Renal pelvis (tissue), 12 donors: Measurements from ENCODE around the gene MOGAT1. TPM values are rescaled to one million over a fixed set of nuclear protein-coding genes. Genes with fewer than 3 reads are reported as not detected.

Experiments used
- DNase-seq: peaks from one replicate; pipeline ENCODE4 v3.0.0-alpha.2; 2013
- long read RNA-seq, 16 experiments: transcript quantifications; one replicate each; lab custom pipeline, GENCODE V29; 2026
- polyA plus RNA-seq, 3 donors: library from polyadenylated mRNA; unstranded; fragments of 120-200 nt; gene quantifications; one replicate each; pipeline ENCODE4 v1.2.1, GENCODE V29; 2013; ENCODE audit not compliant: insufficient read length in 3 of 3

MOGAT1 gene, protein sequence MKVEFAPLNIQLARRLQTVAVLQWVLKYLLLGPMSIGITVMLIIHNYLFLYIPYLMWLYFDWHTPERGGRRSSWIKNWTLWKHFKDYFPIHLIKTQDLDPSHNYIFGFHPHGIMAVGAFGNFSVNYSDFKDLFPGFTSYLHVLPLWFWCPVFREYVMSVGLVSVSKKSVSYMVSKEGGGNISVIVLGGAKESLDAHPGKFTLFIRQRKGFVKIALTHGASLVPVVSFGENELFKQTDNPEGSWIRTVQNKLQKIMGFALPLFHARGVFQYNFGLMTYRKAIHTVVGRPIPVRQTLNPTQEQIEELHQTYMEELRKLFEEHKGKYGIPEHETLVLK
- under 1 TPM in 2 of 3 donors, not detected in 1; 0.10 to 0.17 TPM for polyA plus RNA-seq
- long read RNA-seq, donor 1 = 0 reads
- long read RNA-seq, donor 2 = 0 reads
- long read RNA-seq, donor 3 = 0 reads
- long read RNA-seq, donor 4 = 0 reads
- long read RNA-seq, donor 5 = 0 reads
- long read RNA-seq, donor 6 = 0 reads
- long read RNA-seq, donor 7 = 0 reads
- long read RNA-seq, donor 8 = 0 reads
- long read RNA-seq, donor 9 = 0 reads
- long read RNA-seq, donor 10 = 0 reads
- long read RNA-seq, donor 11 = 0 reads
- long read RNA-seq, donor 12 = 0 reads
- long read RNA-seq, donor 13 = 0 reads
- long read RNA-seq, donor 14 = 0 reads
- long read RNA-seq, donor 15 = 0 reads
- long read RNA-seq, donor 16 = 0 reads

DNA sequence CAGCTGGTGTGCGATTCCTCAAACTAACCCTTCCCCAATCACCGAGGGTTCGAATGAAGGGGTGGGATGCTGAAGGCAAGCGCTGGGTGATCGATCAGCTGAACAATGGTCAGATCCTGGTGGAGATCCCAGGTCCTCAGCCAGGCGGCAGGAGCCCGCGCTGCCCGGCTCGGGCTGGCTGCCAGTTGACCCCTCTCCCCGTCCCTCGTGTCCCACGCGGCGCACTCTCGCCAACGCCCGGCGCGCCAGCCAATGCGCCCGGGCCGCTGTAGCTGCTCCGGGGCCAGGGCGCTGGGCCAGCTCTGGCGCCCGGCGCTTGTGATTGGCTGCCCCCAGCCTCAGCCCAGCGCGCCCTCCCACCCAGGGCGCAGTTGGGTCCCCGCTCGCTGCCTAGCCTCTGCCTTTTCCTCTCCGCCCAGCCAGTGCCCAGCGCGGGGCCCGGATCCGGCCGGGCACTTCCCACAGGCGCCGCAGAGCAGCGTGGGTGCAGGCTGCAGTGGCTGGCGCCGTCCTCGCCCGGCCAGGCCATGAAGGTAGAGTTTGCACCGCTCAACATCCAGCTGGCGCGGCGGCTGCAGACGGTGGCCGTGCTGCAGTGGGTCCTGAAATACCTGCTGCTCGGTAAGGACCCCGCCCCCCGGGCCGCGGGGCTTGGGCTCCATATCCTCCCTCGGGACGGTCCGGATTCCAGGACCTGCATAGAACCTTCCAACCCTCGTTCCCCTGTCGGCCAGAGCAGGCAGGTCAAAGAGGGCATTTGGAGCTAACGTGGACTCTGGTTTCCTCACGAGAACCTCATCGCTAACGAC is at the start of gene MOGAT1:
Gene MOGAT1, plus strand, starts transcription at position 400 of the 809 bp plus-strand sequence. Its CDS starts 128 bp downstream, at position 528.
- peak; percentile 30 for DNase-seq

DNA sequence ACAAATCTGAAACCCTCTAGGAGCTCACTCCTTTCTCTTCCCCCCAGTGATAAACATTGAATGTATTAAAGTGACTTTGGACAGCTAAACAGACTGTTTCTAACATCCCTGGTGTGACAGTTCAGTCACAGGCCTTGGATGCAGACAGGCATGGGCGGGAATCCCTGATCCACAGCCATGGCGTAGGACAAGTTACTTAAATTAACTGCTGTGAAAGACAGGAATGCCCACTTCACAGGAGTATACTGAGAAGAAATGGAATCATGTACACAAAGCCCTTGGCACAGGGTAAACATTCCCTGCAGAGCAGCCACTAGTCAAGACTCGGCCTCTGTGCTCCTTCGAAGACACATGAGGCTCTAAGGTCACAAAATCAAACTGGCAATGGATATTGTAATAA is 49.6 kb upstream of the MOGAT1 start:
- no peak for DNase-seq

DNA sequence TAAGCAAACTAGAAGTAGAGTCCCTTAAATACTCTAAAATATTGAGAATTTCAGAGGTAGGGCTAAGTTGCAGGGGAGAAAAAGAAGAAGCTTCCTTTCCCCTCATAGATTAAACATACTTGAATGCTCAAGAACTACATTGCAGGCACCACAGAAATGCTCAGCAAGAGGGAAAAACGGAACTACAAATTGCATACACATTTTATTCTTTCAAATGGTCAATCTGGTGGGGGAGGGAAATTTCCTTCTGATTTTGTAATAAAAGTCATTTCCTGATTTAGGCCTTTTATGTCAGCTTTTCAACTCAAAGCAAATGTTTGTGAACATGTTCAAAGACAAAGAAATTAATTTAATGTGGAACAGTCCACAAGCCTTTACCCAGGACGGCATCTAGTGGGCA is 48.5 kb upstream of the MOGAT1 start:
- DNase-seq = no peak

DNA sequence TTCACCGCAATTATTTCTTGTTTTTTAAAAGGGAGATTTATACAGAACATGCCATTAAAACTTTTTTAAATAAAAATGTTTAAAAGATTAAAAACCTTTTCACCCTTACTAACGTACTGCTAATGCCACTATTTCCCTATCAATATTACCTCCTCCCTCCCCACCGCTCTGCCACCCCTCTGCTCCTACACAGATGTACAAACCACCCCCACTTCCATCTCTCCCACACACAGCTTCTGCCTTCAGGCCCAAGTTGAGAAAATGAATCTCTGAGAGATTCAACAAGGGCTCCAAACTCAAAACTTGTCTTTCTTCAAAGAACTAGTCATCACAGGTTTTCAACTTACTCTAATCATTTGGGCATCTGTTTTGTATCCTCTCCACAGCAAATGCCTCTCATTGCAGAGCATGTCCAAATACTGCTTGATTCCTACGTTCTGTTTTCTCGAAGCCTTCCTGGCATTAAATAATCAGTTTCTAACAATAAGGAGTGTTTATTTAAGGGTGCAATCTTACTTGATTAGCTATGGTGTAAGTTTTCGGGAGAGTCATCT is 47.6 kb upstream of the MOGAT1 start:
- DNase-seq = no peak

DNA sequence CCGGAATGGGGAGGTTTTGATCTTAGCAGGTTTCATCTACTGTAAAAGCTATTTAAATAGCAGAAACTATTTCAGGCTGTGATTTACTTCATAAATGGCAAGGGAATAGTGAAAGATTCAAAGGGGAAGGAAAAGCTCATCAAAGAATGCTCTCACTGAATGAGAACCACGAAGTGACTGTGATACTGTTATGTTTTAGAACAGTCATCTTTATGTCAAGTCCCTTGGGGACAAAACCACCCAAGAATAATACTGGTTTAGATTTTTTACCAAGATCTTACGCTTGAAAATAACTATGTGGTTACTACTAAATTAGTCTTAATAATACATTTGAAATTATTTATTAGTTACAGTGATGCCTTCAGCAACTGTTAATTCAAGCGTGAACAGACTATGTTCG is 43.7 kb upstream of the MOGAT1 start:
- DNase-seq = no peak

DNA sequence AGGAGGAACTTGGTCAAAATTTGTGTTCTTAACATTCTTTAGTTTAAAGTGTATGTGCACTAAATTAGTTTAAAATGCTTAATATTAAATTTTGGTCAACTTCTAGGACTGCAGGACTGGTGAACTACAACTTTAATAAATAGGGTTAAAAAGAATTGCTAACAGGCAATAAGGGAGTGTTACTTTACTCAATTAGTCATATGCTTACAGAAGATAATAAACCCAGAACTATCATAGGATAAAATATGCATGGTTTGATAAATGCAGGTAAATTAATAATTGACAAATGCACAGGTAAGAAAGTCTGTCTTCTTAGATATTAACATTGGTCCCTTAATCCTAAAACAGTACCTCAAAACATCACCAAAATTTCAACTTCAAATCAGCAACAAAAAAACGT is 36.2 kb upstream of the MOGAT1 start:
- no peak for DNase-seq

DNA sequence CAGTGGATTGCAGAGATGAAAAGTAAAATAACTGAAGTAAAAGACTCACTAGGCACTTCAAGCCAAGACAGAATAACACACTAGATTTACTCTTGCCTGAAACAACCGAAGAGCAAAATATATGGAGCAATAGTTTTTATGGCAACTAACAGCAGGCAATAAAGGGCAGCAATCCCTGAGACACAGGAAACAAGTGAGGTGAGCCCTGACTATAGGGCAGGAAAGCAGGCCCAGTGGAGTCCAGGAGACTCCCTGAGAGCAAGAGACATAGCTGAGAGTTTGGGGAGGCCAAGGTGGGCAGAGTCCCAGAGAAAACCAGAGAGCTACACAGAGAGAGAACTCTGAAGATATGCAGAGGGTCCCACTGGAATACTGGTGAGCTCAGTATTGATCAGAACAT is 34.4 kb upstream of the MOGAT1 start:
- DNase-seq = no peak

DNA sequence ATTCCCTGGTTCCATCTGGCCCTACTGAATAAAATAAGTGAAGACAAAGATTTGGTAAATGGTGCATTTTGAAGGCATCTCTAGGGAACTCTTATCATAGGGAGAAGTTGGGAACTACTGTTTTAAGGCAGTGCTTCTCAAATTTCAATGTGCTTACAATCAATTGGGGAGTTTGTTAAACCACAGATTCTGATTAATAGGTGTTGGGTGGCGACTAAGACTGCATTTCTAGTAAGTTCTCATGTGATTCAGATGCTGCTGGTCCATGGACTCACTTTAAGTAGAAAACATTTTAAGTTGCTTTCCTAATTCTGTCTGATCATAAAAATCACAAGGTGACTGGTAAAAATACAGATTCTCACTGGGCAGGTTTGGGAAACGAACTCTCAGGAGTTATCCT is 30.1 kb upstream of the MOGAT1 start:
- DNase-seq = no peak

DNA sequence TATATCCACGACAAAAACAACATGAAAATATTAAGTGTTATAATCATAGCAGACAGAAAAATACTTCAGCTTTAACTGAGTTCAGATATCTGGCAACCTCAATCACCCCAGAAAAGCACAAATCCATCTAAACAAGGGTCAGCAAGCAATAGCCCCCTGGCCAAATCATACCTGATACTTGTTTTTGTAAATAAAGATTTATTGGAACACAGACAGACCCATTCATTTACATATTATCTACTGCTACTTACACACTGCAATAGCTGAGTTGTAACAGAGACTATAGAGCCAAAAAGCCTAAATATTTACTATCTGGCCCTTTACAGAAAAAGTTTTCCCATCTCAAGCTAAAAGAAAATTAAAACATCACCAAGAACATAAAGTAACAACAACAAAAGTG is 28.3 kb upstream of the MOGAT1 start:
- no peak for DNase-seq

DNA sequence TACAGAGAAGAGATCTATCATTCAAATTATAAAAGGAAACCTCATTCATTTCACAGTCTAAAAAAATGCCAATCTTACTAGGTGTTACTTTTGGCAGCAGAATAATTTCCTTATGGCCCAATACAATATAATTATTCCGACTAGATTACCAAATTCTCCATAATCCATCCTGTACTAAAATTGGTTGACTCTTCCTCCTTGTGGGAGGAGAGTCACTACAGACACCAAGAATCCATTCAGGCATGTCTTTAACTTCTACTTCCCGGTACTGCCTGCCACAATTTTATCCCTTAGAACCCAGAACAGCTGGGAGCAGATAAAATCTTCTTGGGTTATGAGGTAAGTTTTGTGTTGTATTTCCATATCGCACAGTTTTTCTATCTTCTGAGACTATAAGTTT is 25.4 kb upstream of the MOGAT1 start:
- DNase-seq = no peak

DNA sequence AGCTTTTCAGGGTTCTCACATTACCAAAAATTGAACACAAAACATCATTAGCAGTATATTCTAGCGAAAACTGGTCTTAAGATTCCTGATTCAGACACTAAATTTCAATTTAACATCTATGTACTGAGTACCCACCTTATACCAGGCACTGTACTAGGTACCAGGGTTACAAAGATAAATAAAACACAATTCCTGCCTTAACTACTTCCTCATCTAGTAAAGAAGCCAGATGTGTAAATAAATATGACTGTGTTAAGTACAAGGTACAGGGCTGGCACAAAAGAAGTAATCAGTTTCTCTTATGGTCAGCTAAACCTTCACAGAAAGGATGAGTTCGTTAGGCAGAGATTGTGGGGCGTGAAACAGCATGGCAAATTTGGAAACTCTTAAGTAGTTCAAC is 21.7 kb upstream of the MOGAT1 start:
- DNase-seq = no peak

DNA sequence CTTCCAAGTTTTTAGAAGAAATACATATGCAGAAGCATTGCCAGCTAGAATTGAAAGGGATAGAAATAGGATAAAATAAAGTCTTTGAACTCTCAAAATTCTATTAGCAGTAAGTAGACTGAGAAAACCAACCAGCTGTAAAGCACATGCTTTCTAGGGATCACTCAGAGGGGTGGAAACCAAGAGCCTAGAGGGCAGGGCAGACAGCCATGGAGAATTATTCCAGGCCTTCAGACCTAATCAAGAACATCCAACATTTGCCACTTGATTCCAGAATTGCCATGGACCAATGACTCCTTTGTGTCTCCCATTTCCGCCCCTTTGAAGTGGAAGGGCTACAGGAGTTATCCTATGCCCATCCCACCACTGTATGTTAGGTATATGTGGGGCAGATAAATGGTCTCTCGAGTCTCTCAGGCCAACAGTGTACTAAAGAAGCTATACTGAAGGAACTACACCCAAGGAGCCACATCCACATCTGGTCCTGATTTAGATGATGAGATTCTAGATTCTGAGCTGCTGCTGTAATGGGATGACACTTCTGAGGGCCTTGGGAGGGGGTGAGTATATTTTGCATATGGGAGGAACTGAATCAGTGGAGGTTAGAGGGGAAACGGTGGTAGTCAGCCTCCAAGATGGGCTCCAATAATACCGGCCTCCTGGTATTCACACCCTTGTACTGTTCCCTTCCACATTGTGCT is 19.6 kb upstream of the MOGAT1 start:
- DNase-seq = no peak

DNA sequence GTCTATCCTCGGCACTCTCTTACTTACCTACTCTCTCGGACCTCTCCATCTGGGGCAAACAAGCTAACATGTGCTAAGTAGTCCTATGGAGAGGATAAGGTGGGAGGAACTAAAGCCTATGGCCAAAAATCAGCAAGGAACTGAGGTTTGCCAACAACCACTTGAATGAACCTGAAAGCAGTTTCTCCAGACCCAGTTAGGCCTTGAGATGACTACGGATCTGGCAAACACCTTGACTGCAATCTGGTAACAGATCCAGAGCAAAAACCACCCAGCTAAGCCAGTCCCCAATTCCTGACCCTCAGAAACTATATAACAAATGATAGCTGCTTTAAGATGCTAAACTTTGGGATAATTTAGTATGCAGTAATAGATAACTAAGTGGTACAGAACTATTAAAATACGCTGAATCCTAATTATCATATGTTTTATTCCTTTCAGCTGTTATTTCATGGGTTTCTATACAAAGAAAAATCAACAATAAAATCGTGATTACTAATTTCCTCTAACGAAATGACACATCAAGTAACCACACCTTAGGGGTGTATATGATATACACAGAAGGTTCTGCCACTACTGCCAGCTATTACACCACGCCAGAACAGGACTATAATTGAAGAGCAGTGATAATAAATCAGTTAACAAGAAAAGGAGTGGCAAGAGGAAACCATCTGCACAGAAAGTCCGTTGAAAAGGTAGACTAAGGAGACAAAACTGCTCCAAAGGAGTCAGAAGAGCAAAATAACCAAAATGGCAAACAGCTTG is 18.8 kb upstream of the MOGAT1 start:
- DNase-seq = no peak

DNA sequence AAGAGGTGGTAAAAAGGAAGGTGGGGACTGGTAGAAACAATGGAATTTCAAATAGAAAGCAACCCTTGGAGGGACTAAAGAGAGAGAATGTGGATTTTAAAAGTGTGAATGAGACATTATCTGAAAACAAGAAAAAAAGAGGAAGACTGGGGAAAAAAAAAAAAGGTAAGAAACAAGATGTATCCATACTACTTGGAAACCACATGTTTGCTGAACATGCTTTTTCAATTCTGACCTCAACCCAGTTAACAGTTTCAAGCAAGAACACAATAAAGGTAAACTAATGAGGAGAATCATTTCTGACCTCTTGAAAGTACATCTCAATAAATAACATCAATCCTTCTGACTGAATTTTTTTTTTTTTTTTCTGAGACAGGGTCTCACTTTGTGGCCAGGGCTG is 18.2 kb upstream of the MOGAT1 start:
- DNase-seq = no peak

DNA sequence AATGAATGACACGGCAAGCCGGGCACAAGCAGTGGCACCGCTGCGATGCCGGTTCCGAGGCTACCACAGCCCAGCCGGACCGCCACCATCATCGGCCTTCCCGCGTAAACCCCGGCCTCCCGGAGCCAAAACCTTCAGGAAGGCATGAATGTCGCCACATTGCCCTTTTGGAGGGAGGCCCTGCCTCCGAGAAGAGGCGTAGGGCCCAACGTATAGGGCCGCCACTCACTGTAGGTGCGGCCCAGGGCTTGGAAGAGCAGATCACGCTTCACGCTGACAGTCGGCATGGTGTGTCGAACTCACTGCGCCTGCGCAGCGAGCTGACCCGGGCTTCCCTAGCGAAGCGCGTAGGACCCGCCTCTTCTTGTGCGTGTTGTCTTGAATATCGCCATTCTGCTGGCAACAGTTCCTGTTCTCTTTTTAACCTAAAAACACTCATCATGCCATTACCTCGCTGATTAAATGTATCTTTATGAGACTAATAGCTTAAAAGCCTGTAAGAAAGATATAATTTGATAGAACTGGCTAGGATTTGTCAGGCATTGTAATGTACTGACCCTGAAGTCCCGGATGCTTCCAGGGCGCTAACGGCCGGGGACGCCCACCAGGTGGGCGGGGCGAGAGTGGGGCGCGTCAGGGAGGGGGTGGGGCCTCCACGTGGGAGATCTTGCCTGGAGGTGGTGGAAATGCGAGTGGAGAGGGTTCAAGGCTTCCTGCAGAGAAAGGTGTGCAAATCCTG is 15.5 kb upstream of the MOGAT1 start, which contains the start of gene FARSB:
Gene FARSB, minus strand, starts transcription at position 306 of the 739 bp plus-strand sequence. Its CDS starts 19 bp downstream, at position 287.
- DNase-seq = peak; percentile 95

DNA sequence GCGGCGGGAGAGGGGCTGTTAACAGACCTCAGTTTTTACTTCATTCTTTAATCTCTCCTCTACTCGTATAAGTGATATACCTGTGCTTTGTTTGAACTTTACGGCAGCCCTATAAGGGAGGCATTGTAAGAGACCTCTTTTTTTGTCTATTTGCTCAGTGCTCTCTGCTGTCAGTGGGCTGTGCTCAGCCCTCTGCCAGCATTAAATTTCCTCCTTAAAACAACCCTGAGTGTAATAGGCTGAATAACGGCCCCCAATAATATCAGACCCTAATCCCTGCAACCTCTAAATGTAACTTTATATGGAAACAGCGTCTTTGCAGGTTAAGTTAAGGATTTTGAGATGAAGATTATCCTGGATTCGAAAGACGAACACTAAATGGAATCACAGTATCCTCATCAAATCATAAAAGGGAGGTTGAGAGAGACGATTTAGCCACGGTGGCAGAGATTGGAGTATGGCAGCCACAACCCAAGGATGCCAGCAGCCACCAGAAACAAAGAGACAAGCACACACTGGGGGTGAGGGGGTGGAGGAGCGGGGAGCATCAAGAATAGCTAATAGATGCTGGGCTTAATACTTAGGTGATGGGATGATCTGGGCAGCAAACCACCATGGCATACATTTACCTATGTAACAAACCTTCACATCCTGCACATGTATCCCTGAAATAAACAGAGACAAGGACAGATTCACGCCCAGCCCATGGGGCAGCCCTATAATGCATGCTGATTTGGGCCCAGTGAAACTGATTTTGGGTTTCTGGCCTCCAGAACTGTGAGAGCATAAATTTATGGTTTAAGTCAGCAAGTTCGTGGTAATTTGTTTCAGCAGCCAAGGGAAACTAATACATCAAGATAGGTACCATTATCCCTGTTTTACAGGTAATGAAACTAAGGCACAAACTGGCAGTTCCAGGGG is 14.7 kb upstream of the MOGAT1 start:
- no peak for DNase-seq

DNA sequence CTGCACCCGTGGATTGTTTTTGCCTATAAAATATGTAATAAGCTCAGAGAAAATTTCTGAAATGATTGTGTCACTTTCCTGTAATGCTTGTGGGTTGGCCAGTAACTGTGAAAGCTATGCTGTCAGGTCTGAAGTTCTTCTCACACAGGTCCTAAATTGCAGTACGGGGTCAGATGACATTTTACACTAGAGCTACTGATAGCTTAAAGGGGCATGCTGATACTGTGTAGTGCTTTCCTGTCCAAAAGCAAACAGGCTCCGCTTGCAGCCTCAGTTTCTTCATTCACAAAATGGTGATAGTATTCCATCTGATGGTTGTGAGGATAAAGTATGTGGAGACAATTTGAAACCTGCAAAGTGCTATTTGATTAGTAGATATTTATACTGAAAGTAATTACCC is 8.0 kb upstream of the MOGAT1 start:
- DNase-seq = no peak

DNA sequence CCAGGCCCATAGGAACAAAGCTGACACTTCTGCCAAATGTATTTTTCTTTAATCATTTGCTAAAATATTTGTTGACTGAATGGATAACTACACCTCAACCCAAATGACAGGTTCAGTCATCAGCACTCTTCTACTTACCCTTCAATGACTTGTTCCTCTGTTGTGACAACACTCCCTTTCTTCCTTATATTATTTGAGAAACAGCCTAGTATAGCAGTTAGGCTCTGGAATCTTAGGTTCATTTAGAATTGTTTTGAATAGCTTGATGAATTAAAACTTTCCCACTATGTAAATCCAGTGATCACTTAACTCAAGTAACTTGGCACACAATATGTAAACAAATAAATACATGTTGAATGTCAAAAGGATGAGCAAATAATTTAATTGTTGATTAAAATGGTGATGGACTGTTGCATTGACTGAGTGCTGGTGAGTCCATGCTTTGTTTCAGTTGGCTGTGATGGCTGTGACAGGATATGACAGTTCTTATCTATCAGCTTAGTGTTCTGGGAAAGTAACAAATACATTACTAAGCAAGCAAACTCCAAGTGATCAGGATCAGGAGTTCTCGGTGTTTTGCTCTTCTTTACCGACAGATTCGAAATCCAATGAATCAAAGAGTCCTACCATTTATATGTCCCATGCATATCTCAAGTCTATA is 2.8 kb upstream of the MOGAT1 start:
- no peak for DNase-seq
